Breast epithelium (tissue), 4 donors: ENCODE data around the gene OR7E24. TPM values are rescaled to one million over a fixed set of nuclear protein-coding genes. Genes with fewer than 3 reads are reported as not detected.
"Not testable (repeated sequence)": the region's sequence is repeated elsewhere in the genome, so short reads cannot be mapped to it uniquely, and the experiment has no call there.

ENCODE experiments used
- DNase-seq, 2 donors: peaks; one replicate each; pipeline ENCODE4 v3.0.0-alpha.2; 2019; ENCODE audit warnings: low spot score in 2 of 2
- H3K27ac ChIP-seq, 2 donors: fragments of 200-600 bp; sonication (generic) in 1 of 2; one replicate each; pipeline ENCODE4 v1.5.1; 2016 to 2019; ENCODE audit warnings: mild to moderate bottlenecking in 1 of 2
- H3K27me3 ChIP-seq, 2 donors: fragments of 200-600 bp; sonication (generic) in 1 of 2; one replicate each; pipeline versions ENCODE4 v1.5.1 to v1.6.0; 2017 to 2019; ENCODE audit warnings: control low read depth in 1 of 2, mild to moderate bottlenecking in 1 of 2
- H3K36me3 ChIP-seq: fragments of 200-600 bp; one replicate; pipeline ENCODE4 v1.5.1; 2019
- H3K4me1 ChIP-seq, 2 donors: fragments of 200-600 bp; sonication (generic); one replicate each; pipeline ENCODE4 v1.5.1; 2016 to 2019; ENCODE audit warnings: control low read depth in 1 of 2
- H3K4me3 ChIP-seq, 3 donors: fragments of 200-600 bp; sonication (generic); 1 replicate in 2 of 3; 2 replicates in 1 of 3; pipeline ENCODE4 v1.5.1; 2016 to 2019; ENCODE audit warnings: mild to moderate bottlenecking in 3 of 3, moderate library complexity in 2 of 3
- H3K9me3 ChIP-seq, 2 donors: fragments of 200-600 bp; sonication (generic) in 1 of 2; one replicate each; pipeline ENCODE4 v1.5.1; 2016 to 2019; ENCODE audit warnings: control low read depth in 1 of 2
- POLR2A ChIP-seq: fragments of 450-650 bp; IDR thresholded peaks from one replicate; pipeline ENCODE4 v1.6.1; 2016; ENCODE audit warnings: antibody characterized with exemption, mild to moderate bottlenecking, moderate library complexity
- POLR2AphosphoS5 ChIP-seq, 3 donors: sonication (generic); formaldehyde crosslinking; IDR thresholded peaks; one replicate each; pipeline ENCODE4 v1.6.1; 2017; ENCODE audit warnings: antibody characterized with exemption in 3 of 3
- intact Hi-C: fragments of 100-400 bp; cut with DNase I; formaldehyde crosslinking; loops from one replicate; pipeline ENCODE4 v1.15.1; 2023; ENCODE audit warnings: low total_unique reads
- total RNA-seq, 3 donors: library from RNA; depleted of rRNA; stranded (reverse); fragments of >200 nt; gene quantifications; one replicate each; pipeline ENCODE4 v1.1.0, GENCODE V29; 2016
- TF ChIP-seq, protein P1 (sequence below), 3 donors: fragments of 450-650 bp; IDR thresholded peaks; one replicate each; pipeline ENCODE4 v1.5.1; 2016 to 2017; ENCODE audit warnings: antibody characterized with exemption in 3 of 3, mild to moderate bottlenecking in 3 of 3, moderate library complexity in 3 of 3

OR7E24 gene
- total RNA-seq, result not detected

DNA sequence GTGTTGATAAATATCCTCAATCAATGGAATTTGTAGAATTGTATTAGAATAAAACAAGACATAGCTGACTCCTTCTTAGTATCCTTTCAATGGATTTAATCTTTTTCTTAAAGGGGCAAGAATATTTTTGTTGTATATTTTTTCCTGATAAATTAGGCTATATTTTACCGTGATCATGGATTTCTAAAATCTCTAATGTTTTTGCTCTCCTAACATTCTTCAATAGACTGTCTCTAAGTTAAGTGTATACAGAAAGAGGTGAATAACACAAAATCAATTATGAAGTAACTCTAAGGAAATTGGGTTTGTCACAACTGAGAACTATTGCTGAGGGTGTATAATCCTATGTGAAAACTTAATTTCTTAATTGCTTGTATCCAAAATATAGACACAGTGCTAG is at the start of gene OR7E24:
Gene OR7E24, plus strand, starts transcription at position 301 of the 400 bp plus-strand sequence. CDS start 114 bp downstream, outside the sequence.
- no peaks in the 10 kb centered on the region for H3K9me3 ChIP-seq
- TF ChIP-seq, protein P1, sequence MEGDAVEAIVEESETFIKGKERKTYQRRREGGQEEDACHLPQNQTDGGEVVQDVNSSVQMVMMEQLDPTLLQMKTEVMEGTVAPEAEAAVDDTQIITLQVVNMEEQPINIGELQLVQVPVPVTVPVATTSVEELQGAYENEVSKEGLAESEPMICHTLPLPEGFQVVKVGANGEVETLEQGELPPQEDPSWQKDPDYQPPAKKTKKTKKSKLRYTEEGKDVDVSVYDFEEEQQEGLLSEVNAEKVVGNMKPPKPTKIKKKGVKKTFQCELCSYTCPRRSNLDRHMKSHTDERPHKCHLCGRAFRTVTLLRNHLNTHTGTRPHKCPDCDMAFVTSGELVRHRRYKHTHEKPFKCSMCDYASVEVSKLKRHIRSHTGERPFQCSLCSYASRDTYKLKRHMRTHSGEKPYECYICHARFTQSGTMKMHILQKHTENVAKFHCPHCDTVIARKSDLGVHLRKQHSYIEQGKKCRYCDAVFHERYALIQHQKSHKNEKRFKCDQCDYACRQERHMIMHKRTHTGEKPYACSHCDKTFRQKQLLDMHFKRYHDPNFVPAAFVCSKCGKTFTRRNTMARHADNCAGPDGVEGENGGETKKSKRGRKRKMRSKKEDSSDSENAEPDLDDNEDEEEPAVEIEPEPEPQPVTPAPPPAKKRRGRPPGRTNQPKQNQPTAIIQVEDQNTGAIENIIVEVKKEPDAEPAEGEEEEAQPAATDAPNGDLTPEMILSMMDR (IDR thresholded peaks at IDR 0.05), result no peak
- TF ChIP-seq POLR2A (no peak), POLR2AphosphoS5 (IDR thresholded peaks at IDR 0.05) (no peak)
- no peak within 1 kb of the TSS for H3K27ac ChIP-seq
- H3K4me1 ChIP-seq, result no peaks in the 10 kb centered on the region
- intact Hi-C loops, result no loop called here
- H3K4me3 ChIP-seq, result no peak within 1 kb of the TSS
- H3K36me3 ChIP-seq, result no peaks in the 10 kb centered on the region
- H3K27me3 ChIP-seq, result no peaks in the 10 kb centered on the region
- DNase-seq, result no peak

DNA sequence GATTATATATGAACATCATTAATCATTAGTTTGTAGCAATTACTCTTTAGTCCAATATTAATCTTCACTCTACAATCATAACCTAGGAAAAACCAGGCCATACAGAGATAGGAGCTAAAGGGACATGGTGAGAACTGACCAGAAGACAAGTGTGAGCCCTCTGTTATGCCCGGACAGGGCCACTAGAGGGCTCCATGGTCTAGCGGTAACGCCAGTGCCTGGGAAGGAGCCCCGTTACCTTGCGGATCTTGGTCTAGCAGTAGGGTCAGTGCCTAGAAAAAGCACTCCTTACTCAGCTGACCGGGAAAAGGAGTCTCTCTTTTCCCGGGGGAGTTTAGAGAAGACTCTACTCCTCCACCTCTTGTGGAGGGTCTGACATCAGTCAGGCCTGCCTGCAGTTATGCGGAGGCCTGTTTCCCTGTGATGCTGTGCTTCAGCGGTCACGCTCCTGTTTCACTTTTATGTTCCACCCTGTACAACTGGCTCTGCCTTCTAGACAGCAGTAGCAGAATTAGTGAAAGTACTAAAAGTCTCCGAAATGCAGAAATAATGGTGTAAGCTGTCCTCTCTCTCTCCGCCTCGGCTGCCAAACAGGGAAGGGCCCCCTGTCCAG is 45.1 kb upstream of the OR7E24 start:
- Histone ChIP-seq H3K27ac (no peak overlapping the region), H3K36me3 (no peaks in the 10 kb centered on the region), H3K4me3 (peak overlapping the region in 2 of 3 donors; percentile 43 to 58), H3K27me3 (no peaks in the 10 kb centered on the region), H3K9me3 (no peaks in the 10 kb centered on the region), H3K4me1 (no peaks in the 10 kb centered on the region)
- intact Hi-C loops, result no loop called here
- peak in 1 of 2 donors; percentile 54 for DNase-seq
- TF ChIP-seq, protein P1 (IDR thresholded peaks at IDR 0.05), result peak; percentile 39 to 80 (median 76)
- no peak for TF ChIP-seq POLR2AphosphoS5 (IDR thresholded peaks at IDR 0.05)
- no peak for TF ChIP-seq POLR2A

DNA sequence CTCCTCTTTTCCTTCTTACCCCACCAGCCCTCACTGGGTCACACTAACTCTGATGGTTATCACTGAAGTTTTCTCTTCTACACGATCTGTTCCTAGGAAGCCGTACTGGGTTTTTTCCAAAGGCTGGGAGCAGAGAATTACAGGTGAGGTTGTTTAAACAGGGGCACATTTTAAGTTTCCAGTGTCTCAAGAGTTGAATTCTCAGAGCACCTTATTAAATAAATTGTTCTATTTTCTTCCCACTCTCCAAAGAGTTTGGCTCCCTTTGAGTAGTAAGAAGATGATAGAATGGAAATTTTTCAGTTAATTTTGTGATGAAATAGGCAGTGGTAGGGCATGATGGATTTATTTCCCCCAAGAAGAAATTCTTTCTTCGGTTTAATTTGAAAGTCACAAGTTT is 31.2 kb upstream of the OR7E24 start, which contains the start of gene OR7D4:
Gene OR7D4, minus strand, starts transcription at position 101 of the 400 bp plus-strand sequence. CDS start 4,752 bp downstream, outside the sequence.
- DNase-seq, result no peak
- no peaks in the 10 kb centered on the region for H3K27me3 ChIP-seq
- H3K4me1 ChIP-seq, result no peaks in the 10 kb centered on the region
- peaks cover 0 to 15% of the 10 kb centered on the region in 2 donors for H3K9me3 ChIP-seq
- H3K36me3 ChIP-seq, result no peaks in the 10 kb centered on the region
- TF ChIP-seq POLR2A, result no peak
- TF ChIP-seq, protein P1 (IDR thresholded peaks at IDR 0.05), result no peak
- no peak for TF ChIP-seq POLR2AphosphoS5 (IDR thresholded peaks at IDR 0.05)
- intact Hi-C loops, result no loop called here
- no peak within 1 kb of the TSS for H3K4me3 ChIP-seq
- no peak within 1 kb of the TSS for H3K27ac ChIP-seq

DNA sequence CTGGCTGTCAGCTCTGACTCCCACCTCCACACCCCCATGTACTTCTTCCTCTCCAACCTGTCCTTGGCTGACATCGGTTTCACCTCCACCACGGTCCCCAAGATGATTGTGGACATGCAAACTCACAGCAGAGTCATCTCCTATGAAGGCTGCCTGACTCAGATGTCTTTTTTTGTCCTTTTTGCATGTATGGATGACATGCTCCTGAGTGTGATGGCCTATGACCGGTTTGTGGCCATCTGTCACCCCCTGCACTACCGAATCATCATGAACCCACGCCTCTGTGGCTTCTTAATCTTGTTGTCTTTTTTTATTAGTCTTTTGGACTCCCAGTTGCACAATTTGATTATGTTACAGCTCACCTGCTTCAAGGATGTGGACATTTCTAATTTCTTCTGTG is 506 bp downstream of the OR7E24 start:
- H3K27me3 ChIP-seq, result no peaks in the 10 kb centered on the region
- no peak overlapping the region for H3K27ac ChIP-seq
- H3K9me3 ChIP-seq, result no peaks in the 10 kb centered on the region
- no peaks in the 10 kb centered on the region for H3K4me1 ChIP-seq
- intact Hi-C loops, result no loop called here
- TF ChIP-seq POLR2A, result no peak
- no peak for TF ChIP-seq POLR2AphosphoS5 (IDR thresholded peaks at IDR 0.05)
- TF ChIP-seq, protein P1 (IDR thresholded peaks at IDR 0.05), result no peak
- no peak for DNase-seq
- no peak overlapping the region for H3K4me3 ChIP-seq
- no peaks in the 10 kb centered on the region for H3K36me3 ChIP-seq

DNA sequence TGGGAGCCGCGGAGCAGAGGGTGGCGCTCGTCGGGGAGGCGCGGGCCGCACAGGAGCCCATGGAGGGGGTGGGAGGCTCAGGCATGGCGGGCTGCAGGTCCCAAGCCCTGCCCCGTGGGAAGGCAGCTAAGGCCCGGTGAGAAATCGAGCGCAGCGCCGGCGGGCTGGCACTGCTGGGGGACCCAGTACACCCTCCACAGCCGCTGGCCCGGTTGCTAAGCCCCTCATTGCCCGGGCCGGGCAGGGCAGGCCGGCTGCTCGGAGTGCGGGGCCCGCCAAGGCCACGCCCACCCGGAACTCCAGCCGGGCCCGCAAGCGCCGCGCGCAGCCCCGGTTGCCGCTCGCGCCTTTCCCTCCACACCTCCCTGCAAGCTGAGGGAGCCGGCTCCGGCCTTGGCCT is 32.8 kb downstream of the OR7E24 start:
- H3K27me3 ChIP-seq, result not testable (repeated sequence)

More for the DNA sequence above, 32.8 kb downstream of the OR7E24 start:
- H3K4me1 ChIP-seq, H3K27ac ChIP-seq, intact Hi-C loops, DNase-seq, H3K36me3 ChIP-seq: not testable (repeated sequence)
- Histone ChIP-seq H3K9me3 (peaks cover 46 to 49% of the 10 kb centered on the region in 2 donors), H3K4me3 (peak overlapping the region in 1 of 3 donors; percentile 44)
